Iris pigment epithelial cell (primary cell): ENCODE measurements around the gene LRRC75A.
"Not testable (repeated sequence)": the region's sequence is repeated elsewhere in the genome, so short reads cannot be mapped to it uniquely, and the experiment has no call there.

Source experiments
- DNase-seq: peaks from one replicate; pipeline ENCODE4 v3.0.0-alpha.2; 2011; ENCODE audit warnings: low read depth

Gene LRRC75A

DNA sequence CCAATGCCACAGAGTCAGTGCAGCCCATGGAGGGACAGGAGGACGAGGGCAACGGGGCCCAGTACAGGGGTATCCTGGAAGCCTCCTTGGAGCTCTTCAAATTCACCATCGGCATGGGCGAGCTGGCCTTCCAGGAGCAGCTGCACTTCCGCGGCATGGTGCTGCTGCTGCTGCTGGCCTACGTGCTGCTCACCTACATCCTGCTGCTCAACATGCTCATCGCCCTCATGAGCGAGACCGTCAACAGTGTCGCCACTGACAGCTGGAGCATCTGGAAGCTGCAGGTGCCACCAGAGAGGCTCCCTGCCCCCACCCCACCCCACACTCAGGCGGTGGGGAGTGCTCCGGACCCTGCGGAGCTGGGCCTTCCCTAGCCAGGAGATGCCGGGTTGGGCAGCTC is 60.0 kb downstream of the LRRC75A start:
- no peak for DNase-seq

DNA sequence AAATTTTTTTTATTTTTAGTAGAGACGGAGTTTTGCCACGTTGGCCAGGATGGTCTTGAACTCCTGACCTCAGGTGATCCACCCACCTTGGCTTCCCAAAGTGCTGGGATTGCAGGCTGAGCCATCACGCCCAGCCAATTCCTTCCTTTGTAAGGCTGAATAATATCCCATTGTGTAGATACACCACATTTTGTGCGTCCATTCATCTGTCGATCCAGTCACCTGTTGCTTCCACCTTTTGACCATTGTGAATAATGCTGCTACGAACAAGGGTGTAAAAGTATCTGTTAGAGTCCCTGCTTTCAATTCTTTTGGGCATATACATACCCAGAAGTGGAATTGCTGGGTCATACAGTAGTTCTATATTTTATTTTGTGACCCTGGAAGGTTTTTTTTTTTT is 61.3 kb downstream of the LRRC75A start:
- DNase-seq: no peak

DNA sequence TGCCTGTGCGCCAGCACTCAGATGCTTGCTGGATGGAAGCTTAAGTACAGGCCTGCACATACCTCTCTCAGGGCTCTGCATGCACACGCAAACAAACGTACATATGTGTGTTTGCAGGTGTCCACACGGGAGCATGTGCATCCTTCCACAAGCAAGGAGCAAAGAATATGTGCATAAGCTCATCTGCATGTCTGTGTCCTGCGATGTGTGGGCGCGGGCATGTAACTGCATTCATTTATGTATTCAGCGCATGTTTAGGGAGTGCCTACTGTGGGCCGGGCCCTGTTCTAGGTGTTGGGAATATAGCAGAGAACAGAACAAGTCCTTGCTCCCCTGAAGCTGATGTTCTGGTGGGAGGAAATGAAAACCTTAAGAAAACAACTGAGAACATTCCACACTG is 62.9 kb downstream of the LRRC75A start:
- DNase-seq: no peak

DNA sequence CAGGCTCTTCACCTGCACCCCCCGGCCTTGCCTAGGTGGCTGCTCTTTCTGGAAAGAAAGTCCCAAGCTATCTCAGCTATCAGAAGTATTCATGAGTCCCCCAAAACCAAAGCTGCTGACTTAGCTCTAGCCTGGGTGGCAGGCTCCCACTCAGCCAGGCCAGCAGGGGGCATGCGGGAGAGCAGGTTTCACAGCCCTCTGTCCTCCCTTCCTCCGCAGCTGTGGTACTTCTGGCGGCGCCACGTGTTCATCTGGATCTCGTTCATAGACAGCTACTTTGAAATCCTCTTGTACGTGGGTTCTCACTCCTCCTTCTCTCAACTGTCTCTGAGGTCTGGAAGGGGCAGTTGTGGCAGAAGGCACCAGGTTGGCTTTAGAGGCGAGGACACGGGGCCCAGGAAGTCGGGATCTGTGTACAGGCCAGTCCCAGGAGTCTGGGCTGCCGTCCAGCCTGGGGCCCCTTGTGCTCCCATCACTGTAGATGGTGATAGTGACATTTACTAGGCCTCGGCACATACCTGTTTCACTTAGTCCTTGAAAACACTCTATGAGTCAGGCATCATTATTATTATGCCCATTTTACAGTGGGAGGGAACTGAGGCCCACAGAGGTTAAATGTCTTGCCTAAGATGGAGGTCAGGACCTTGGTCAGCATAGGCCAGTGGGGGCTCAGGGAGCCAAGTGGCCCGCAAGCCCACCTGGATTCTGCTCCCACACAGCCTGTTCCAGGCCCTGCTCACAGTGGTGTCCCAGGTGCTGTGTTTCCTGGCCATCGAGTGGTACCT is 63.7 kb downstream of the LRRC75A start:
- peak; percentile 60 for DNase-seq

DNA sequence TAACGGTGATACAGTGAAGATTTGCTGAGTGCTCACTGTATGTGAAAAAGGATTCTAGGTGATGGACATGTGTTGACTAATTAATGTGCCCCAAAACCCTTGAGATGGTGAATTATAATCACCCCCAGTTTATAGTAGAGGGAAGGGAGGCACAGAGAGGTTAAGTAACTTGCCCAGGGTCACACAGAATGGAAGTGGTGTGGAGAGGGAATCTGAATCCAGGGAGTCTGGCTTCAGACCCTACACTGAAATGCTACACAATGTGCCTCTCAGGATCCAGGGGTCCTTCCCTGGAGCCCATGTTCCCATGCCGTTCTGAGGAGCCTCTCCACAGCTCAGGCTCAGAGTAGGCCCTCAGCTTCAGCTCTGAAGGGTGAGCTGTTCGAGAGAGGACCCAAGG is 65.0 kb downstream of the LRRC75A start:
- DNase-seq: no peak

DNA sequence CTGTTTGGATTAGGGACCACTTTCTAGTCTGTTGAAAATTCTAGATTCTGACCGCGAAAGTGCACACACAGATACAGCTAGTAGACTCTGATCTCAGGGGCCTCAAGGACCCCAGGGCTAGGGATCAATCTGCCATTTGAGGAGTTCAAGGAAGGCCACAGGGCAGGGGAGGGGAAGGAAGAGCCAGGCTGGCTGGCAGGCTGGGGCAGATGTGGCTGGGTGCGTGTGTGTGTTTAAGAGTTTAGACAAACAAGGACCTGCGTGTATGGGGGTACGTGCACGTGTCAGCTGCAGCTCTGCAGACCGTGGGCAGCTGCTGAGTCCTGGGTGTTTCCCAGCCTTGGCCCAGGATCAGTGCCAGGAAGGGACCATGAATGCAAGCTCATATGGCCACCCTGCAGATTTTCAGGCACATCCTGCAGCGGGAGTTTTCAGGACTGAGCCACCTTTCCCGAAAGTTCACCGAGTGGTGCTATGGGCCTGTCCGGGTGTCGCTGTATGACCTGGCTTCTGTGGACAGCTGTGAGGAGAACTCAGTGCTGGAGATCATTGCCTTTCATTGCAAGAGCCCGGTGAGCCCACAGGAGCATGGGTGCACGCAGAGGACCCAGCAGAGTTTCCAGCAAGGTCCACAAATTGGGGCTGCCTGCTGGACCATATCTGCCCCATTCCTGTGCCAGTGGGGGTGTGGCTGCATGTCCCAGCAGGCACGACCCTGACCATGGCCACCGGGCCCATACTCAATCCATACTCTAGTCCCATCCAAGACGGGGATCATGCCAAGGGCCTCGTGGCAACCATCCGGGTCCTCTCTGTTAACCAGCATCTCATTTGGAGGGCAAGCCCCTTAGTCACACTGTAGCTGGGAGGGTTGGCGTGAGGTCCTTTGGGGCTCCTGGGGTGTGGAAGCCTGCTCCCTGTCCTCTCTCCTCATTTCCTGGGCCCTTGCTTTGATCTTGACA is 66.0 kb downstream of the LRRC75A start:
- DNase-seq: no peak

DNA sequence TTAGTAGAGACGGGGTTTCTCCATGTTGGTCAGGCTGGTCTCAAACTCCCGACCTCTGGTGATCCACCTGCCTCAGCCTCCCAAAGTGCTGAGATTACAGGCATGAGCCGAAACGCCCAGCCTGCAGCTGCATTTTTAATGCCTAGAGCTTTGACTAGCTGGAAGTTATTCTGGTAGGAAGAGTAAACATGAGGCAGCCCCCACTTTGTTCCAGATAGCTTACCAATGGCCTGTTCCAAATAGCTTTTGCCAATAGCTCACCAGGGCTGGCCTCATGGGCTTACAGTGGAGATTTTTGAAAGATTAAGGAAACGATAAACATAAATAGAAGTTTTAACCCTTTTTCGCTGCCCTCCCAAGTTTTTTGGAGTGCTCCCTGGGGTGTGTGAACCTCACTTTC is 66.8 kb downstream of the LRRC75A start:
- DNase-seq: no peak

DNA sequence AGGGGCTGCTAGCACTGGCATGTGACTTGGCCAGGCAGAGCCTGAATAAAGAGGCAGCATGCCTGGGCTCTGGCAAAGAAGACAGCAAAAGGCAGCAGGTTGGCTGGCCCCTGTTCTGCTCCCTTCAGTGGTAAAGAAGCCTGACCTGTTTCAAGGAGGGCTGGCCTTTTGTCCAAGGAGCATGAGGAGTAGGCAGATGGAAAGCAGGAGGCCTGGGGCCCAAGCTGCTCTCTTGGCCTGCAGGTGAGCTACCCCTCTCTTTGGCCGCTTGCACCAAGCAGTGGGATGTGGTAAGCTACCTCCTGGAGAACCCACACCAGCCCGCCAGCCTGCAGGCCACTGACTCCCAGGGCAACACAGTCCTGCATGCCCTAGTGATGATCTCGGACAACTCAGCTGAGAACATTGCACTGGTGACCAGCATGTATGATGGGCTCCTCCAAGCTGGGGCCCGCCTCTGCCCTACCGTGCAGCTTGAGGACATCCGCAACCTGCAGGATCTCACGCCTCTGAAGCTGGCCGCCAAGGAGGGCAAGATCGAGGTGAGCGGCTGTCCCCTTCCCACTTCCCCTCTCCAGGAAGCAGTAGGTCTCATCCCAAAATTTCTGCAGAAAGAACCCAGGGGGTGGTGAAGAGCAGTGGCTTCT is 68.6 kb downstream of the LRRC75A start:
- no peak for DNase-seq

DNA sequence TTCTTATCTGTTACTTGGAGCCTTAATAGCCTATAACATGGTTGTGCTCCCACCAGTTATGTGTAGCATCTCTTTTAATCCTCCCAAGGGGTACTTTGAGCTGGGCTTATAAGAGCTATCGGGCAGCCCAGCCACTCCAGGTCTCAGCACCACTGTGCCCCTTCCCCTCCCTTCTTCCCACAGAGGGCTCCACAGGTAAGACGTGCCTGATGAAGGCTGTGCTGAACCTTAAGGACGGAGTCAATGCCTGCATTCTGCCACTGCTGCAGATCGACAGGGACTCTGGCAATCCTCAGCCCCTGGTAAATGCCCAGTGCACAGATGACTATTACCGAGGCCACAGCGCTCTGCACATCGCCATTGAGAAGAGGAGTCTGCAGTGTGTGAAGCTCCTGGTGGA is 69.6 kb downstream of the LRRC75A start:
- no peak for DNase-seq

DNA sequence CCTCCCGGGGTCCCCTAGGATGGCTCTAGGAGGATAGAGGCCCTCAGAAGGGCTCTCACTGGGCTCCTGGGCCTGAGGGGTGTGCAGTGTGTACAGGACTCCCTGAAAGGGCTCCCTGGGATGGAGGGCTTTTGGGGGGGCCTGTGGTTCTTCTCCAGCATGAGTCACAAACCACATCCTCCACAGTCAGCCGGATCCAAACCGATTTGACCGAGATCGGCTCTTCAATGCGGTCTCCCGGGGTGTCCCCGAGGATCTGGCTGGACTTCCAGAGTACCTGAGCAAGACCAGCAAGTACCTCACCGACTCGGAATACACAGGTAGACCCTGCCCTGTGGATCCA is 72.1 kb downstream of the LRRC75A start:
- DNase-seq: peak; percentile 92

DNA sequence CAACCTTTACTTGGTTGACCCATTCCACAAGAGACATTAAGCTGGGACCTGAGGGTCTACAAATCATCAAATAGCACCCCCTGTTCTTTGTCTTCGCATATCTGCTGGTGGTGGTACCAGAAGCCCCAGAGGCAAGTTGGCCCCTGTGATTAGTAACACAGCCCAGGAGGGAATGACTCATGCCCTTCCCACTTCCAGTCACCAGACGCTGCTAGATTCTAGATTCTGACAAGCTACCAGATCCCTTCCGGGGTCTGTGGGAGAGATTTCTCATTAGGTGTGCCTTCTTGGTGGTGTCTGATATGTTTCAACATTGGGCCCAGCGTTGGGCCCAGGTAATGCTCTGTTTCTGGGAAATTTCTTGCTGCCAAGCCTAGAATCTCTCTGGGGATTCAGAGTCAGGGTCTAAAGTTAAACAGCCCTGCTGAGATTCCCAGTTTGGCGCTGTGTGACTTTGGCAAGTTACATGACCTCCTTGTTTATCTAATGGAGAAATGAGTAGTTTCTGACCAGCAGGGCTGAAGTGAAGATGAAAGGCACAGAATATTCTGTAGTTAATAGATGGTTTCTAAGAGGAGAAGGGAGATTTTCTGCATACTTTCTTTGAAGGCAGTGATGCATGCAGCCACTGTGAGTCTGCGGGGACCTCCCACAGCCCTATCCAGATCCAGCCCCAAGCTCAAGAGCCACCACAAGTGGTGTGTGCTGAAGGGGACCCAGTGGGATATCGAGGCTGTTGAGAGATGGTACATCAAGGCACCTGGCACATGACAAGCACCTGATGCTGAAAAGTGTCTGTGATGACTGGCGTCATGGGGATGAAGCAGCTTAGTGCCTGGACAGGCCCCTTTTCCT is 72.7 kb downstream of the LRRC75A start:
- peak; percentile 94 for DNase-seq

DNA sequence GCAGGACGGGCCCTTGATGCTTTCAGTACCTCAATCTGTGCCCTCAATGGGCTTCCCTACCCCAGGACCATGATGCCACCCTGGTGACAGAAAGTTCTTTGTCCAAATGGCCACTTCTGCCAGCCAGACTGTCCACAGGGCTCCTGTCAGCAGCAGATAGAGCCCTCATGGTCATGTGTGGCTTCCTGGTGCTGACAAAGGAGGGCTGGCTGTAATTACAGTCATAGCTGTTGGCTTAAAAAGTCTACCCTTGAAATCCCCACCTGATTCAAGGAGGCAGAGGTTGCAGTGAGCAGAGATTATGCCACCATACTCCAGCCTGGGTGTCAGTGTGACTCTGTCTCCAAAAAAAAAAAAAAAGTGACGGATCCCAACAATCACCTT is 73.3 kb downstream of the LRRC75A start:
- no peak for DNase-seq

DNA sequence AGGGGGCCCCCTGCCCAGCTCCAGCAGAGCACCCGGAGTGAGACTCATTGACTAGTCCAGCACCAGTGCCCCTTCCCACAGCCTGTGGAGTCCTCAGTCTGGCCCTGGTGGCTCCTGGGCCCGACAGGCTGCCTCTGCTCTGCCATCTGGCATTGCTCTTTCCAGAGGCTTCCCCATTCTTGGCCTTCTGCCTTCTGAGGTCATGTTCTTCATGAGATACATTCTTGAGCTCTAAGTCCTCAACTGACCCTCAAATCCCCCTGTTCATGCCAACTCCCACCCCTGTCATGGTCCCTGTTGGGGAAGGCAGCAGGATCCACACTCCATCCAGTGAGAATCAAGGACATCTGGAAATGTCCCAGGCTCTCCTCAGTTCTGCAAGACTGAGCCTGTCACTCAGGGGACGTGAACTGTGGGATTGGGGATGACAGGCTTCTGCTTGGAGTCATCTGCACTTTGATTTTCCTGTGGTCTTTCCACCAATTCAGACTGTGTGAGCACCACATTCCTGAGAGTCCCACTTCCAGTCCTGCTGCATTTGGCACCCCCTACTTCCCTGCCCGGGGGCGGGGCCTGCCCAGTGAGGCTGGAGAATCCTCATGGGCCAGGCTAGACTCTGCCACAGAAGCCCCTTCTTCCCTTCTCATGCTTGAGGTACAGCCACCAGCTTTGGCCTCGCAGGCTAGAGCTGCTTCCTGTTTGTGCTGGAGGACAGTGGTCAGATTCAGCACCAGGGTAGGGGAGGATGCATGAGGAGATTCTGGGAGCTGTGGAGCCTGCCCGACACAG is 73.9 kb downstream of the LRRC75A start:
- no peak for DNase-seq

DNA sequence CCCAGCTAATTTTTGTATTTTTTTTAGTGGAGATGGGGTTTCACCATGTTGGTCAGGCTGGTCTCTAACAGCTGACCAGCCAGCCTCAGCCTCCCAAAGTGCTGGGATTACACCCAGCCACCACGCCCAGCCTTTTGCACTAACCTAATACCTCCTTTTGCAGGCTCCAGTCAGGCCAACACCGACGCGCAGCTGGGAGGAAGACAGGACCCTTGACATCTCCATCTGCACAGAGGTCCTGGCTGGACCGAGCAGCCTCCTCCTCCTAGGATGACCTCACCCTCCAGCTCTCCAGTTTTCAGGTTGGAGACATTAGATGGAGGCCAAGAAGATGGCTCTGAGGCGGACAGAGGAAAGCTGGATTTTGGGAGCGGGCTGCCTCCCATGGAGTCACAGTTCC is 74.6 kb downstream of the LRRC75A start:
- no peak for DNase-seq

DNA sequence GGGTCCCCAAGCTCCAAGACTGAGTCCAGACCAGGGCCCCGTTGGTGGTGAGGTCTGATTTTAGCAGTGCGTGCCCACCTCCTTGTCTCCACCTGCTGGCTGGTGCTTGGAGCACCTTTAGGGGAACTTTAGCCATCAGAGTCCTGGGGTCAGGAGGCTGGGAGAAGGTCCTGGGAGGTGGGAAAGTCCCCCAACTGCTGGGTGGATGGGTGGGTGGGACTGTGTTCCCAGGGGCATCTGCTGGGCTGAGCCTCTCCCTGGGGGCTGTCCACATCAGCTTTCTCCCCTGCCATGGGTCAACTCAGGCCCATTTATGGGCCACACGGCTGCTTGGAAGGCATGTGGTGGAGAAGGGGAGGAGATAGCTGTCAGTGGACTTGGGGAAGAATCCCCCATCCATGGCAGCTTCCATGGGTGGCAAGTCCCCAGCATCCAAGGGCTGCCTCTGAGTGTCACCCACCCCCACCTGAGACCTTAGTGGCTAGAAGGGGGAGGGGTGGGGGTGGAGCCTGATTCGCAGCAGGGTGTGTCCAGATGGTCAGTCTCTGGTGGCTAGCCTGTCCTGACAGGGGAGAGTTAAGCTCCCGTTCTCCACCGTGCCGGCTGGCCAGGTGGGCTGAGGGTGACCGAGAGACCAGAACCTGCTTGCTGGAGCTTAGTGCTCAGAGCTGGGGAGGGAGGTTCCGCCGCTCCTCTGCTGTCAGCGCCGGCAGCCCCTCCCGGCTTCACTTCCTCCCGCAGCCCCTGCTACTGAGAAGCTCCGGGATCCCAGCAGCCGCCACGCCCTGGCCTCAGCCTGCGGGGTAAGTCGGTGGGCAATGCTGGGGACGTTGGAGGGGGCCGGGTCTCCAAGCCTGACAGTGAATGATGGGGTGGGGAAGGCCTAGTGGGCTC is 76.7 kb downstream of the LRRC75A start, which contains the start of gene TRPV2:
Gene TRPV2 (plus strand): TSS at position 541 of the 894 bp plus-strand sequence. CDS start 2,098 bp downstream, outside the sequence.
- DNase-seq: no peak

DNA sequence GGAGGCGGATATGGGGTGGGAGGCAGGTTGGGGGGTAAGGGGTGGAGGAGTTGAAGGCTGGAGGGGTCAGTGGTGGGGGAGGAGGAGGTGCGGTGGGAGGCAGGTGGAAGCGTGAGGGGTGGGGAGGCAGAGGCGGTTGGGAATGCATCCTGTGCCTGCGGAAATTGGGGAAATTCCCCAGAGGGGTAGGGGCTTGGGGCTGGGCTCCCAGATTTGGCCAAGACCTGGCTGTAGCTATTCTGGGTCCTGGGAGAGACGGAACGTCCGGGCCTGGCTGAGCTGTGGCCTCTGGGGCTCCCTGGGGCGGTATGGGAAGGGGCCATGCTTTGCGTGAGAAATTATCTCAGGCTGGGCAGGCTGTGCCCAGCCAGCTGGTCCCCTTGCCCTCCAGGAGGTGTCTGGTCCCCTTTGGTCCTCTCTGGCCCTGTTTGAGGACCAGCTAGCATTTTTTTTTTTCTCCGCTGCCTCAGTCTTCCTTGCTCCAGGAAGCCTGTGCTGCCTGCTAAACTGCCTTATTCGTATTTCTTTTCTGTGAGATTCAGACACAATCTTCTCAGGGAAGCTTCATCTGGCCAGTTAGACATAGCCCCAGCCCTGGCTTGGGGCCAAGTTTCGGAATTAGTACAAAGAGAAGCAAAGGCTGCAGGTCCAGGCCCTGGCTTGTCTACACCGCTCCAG is 83.9 kb downstream of the LRRC75A start:
- peak; percentile 69 for DNase-seq

DNA sequence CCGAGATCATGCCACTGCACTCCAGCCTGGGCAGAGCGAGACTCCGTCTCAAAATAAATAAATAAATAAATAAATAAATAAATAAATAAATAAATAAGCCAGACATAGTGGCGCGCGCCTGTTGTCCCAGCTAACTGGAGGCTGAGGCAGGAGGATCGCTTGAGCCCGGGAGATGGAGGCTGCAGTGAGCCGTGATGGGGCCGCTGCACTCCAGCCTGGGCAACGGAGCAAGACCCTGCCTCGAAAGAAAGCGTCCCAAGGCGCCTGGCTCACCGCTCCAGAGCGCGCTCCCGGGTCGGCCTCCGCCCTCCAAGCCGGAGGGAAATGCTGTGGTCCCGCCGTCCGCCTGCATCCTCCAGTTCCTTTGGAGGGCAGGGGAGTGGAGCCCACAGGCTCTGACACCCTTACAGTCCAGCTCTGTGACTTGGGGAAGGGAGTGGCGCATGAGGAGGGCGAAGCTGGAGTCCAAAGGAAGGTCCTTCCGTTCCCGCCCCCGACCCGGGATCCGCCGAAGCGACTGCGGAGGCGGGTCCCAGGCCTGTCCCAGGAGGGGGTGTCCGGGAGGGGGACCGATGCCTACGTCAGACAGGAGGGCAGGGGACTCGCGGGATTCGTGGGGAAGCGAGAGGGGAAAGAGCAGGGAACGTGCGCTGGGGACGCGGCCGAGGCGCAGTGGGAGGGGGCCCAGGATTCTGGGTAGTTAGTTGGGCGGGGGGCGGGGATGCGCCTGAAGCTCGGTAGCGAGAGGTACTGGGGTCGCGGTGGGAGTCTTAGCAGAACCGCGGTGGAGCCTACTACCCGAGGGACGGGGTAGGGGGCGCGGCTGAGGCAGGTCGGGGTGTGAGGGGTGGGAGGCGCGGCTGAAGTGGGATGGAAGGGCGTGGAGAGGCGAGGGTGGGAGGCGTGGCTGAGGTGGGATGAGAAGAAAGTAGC is 85.0 kb downstream of the LRRC75A start:
- DNase-seq: no peak

DNA sequence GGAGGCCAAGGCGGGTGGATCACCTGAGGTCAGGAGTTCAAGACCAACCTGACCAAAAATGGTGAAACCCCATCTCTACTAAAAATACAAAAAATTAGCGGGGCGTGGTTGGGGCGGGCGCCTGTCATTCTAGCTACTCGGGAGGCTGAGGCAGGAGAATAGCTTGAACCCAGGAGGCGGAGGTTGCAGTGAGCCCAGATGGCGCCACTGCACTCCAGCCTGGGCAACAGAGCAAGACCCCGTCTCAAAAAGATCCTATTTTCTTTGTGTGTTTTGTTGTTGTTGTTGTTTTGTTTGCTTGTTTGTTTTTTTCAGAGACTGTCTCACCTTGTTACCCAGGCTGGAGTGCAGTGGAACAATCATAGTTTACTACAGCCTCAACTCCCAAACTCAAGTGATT is 88.1 kb downstream of the LRRC75A start:
- not testable (repeated sequence) for DNase-seq
